GM12864 (cell line): ENCODE results near the gene CGNL1.

Experiments
- DNase-seq: peaks from one replicate; pipeline ENCODE4 v3.0.0-alpha.2; 2011; ENCODE audit warnings: low read depth
- H3K4me3 ChIP-seq: 2 replicates; pipeline ENCODE4 v1.5.1; 2011; ENCODE audit warnings: mild to moderate bottlenecking, low read depth, low read length, control low read depth
- CTCF ChIP-seq: IDR thresholded peaks from 2 replicates; pipeline ENCODE4 v1.5.1; 2011; ENCODE audit warnings: low read depth, mild to moderate bottlenecking, moderate library complexity, low read length, control low read depth, inconsistent platforms; ENCODE audit errors: missing control alignments

The CGNL1 gene

GRCh38 chr15:57503051-57503702 lies 126.9 kb downstream of the CGNL1 start:
- TF ChIP-seq CTCF = peak; percentile 48
- DNase-seq = no peak
- no peak overlapping the region for H3K4me3 ChIP-seq

- DNase-seq = no peak
- H3K4me3 ChIP-seq = no peak overlapping the region
- no peak for TF ChIP-seq CTCF
These were observed 127.8 kb downstream of the CGNL1 start for GRCh38 chr15:57503911-57504598.

GRCh38 chr15:57504599-57504940 lies 128.3 kb downstream of the CGNL1 start:
- no peak for DNase-seq

GRCh38 chr15:57505056-57505715 lies 128.9 kb downstream of the CGNL1 start:
- DNase-seq = no peak
- H3K4me3 ChIP-seq = no peak overlapping the region
- TF ChIP-seq CTCF = no peak

More at GRCh38 chr15:57504599-57504940, 128.3 kb downstream of the CGNL1 start:
- no peak overlapping the region for H3K4me3 ChIP-seq
- TF ChIP-seq CTCF = no peak

GRCh38 chr15:57505949-57506391 lies 129.7 kb downstream of the CGNL1 start:
- DNase-seq = no peak
- TF ChIP-seq CTCF = no peak
- no peak overlapping the region for H3K4me3 ChIP-seq

- no peak overlapping the region for H3K4me3 ChIP-seq
- no peak for DNase-seq
These were observed 130.1 kb downstream of the CGNL1 start for GRCh38 chr15:57506422-57506821.

More at GRCh38 chr15:57506422-57506821, 130.1 kb downstream of the CGNL1 start:
- no peak for TF ChIP-seq CTCF
